Measurements from ENCODE around the gene OXCT2.
"Not testable (repeated sequence)": the region's sequence is repeated elsewhere in the genome, so short reads cannot be mapped to it uniquely, and the experiment has no call there.

DNA sequence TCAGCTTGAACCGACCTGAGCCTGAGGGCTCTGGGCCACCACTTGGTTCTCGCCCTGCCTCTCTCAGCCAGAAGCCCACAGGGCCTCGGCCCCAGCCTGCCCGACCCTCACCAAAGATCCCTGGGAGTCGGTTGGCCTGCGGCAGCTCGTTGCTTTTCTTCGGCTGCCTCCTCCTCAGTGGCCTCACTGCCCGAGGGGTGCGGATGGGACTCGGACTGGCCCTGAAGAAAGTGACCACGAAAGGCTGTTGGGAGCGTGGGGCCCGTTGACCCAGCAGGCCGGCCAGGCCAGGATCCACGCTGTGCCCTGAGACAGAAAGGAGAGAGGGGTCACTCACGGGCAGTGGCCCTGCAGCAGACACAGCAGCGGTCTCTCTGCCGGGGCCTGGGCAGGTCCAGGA lies 6.6 kb downstream of the OXCT2 start:
- TF ChIP-seq TAF1 (conservative IDR thresholded peaks at IDR 0.05); CTCF (IDR thresholded peaks at IDR 0.05; ENCODE audit: low read depth, low read length, missing input control); ATF3 (IDR thresholded peaks at IDR 0.05): not testable (repeated sequence)
